ENCODE data around the gene KMT2C. TPM values are rescaled to one million over a fixed set of nuclear protein-coding genes. Genes with fewer than 3 reads are reported as not detected.
"Not testable (repeated sequence)": the region's sequence is repeated elsewhere in the genome, so short reads cannot be mapped to it uniquely, and the experiment has no call there.

The KMT2C gene
- total and polyA plus RNA-seq, 2 of the 13 experiments (the other 11 are each of a cell fraction or from before 2014, with no cell fraction given), result 7.1 to 14.4 TPM

DNA sequence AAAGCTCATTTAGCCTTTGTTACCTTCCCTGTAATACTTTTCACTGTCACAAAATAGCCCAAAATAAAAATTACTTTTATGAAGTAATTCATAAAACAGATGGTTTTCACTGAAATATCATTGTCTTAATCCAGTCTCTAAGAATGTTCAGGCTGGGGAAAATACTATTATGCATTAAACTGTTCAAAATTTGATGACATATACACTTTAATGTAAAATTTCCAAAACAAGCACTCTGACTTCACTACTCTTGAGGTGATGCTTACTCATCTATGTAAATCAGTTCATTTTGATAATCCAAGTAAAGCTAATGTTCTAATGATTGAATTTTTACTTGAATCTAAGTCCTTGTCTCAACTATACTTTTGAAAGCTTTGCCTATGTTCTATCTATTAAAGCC lies 127.9 kb downstream of the KMT2C start:
- H2AFZ ChIP-seq (ENCODE audit: low read length), result no peak overlapping the region
- intact Hi-C loops (cut with micrococcal nuclease; ENCODE audit: unreplicated experiment) (no loop called here), in situ Hi-C loops (cut with HindIII; ENCODE audit: extremely low pct_ligation_motif_present, low pct_unique_long_range_greater_than_20kb) (no loop called here)
- H3K36me3 ChIP-seq (replicated peaks in 1 of 2; ENCODE audit: control insufficient read depth in 1 of 2, insufficient read depth in 2 of 2, low read length in 2 of 2), result peaks cover 1 to 25% of the 10 kb centered on the region in 2 experiments; a peak in 2 of 5 replicates
- H3K79me2 ChIP-seq (ENCODE audit: insufficient read depth, low read length), result no peaks in the 10 kb centered on the region
- CTCF ChIA-PET (ENCODE audit: low intra/inter-chr PET ratio, low total read pairs), result no interaction called here
- POLR2A ChIA-PET, result no interaction called here
- no peak overlapping the region for H3K9ac ChIP-seq (ENCODE audit: insufficient read depth, low read depth, low read length)
- no peaks in the 10 kb centered on the region for H3K4me1 ChIP-seq (ENCODE audit: insufficient read depth, low read length)
- H3K4me2 ChIP-seq (ENCODE audit: low read depth, low read length), result no peak overlapping the region
- H3K27me3 ChIP-seq (ENCODE audit: control insufficient read depth in 1 of 2, insufficient read depth in 2 of 2, low read length in 2 of 2), result no peaks in the 10 kb centered on the region
- no peak for ATAC-seq
- no peak for DNase-seq (ENCODE audit: low spot score)
- no peak overlapping the region for H3K4me3 ChIP-seq (replicated peaks in 1 of 3; ENCODE audit: insufficient read depth in 1 of 3, low read depth in 2 of 3, low read length in 3 of 3)
- peak; percentile 69 for TF ChIP-seq MAFF (IDR thresholded peaks at IDR 0.05; ENCODE audit: low read depth, low read length)
- TF ChIP-seq ZC3H13 (CRISPR knock-in tag; IDR thresholded peaks at IDR 0.05), result no peak
- TF ChIP-seq THAP11 (CRISPR knock-in tag; IDR thresholded peaks at IDR 0.05), result no peak
- peak; percentile 22 to 87; a peak in 2 of 4 replicates for TF ChIP-seq MAFK (conservative IDR thresholded peaks at IDR 0.05 in 1 of 2, IDR thresholded peaks at IDR 0.05 in 1 of 2; ENCODE audit: low read length in 2 of 2)
- H3K9me3 ChIP-seq (ENCODE audit: low read length), result no peaks in the 10 kb centered on the region
- H4K20me1 ChIP-seq (ENCODE audit: insufficient read depth, low read length), result no peaks in the 10 kb centered on the region
- no TSS peak for BruUV-seq (replicated peaks)
- FAIRE-seq, result no peak
- H3K27ac ChIP-seq (ENCODE audit: extremely low read length, insufficient read depth, low read length), result no peak overlapping the region

DNA sequence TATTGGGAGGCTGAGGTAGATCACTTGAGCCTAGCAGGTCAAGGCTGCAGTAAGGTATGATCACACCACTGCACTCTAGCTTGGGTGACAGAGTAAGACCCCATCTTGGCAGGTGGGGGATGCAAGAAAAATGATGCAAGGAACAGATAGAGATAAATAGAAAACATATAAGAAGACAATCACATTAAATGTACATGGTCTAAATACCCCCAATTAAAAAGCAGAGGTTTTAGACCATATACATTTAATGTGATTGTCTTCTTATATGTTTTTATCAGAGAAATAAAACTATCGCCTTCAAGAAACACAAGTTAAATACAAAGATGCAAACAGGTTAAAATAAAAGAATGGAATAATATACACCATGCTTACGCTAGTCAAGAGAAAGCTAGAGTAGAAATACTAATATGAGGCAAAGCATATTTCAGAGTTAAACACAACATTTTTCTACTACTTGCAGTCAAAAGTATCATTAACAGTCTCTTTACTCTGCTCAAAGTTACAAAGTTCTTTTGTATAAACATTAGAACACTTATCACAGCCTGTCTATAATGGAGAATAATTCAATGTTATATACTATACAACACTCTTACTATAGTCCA lies 136.2 kb downstream of the KMT2C start:
- 100% methylated on average over 2 of the region's 2 CpGs for WGBS (ENCODE audit: low lambda C conversion rate)

More for the DNA sequence above, 136.2 kb downstream of the KMT2C start:
- H3K4me3 ChIP-seq (replicated peaks in 1 of 3; ENCODE audit: insufficient read depth in 1 of 3, low read depth in 2 of 3, low read length in 3 of 3); H3K4me1 ChIP-seq (ENCODE audit: insufficient read depth, low read length); H3K36me3 ChIP-seq (replicated peaks in 1 of 2; ENCODE audit: control insufficient read depth in 1 of 2, insufficient read depth in 2 of 2, low read length in 2 of 2); H4K20me1 ChIP-seq (ENCODE audit: insufficient read depth, low read length); H3K9ac ChIP-seq (ENCODE audit: insufficient read depth, low read depth, low read length); DNase-seq (ENCODE audit: low spot score); in situ Hi-C loops (cut with HindIII; ENCODE audit: extremely low pct_ligation_motif_present, low pct_unique_long_range_greater_than_20kb); CTCF ChIA-PET (ENCODE audit: low intra/inter-chr PET ratio, low total read pairs); H3K79me2 ChIP-seq (ENCODE audit: insufficient read depth, low read length); H3K9me3 ChIP-seq (ENCODE audit: low read length); H3K27ac ChIP-seq (ENCODE audit: extremely low read length, insufficient read depth, low read length); H2AFZ ChIP-seq (ENCODE audit: low read length); POLR2A ChIA-PET; BruUV-seq (replicated peaks); H3K27me3 ChIP-seq (ENCODE audit: control insufficient read depth in 1 of 2, insufficient read depth in 2 of 2, low read length in 2 of 2); intact Hi-C loops (cut with micrococcal nuclease; ENCODE audit: unreplicated experiment); ATAC-seq; H3K4me2 ChIP-seq (ENCODE audit: low read depth, low read length); FAIRE-seq: not testable (repeated sequence)
